Muscle layer of duodenum (tissue), 2 donors: Measurements from ENCODE around the gene TMEM218.
"Not testable (repeated sequence)": the region's sequence is repeated elsewhere in the genome, so short reads cannot be mapped to it uniquely, and the experiment has no call there.

Experiments used
- H3K27ac ChIP-seq: one replicate; pipeline ENCODE4 v1.7.0; 2013; ENCODE audit warnings: mild to moderate bottlenecking, low read length
- H3K27me3 ChIP-seq: one replicate; pipeline ENCODE4 v1.7.0; 2013; ENCODE audit warnings: low read depth, mild to moderate bottlenecking, control low read depth, low read length
- H3K36me3 ChIP-seq, 2 donors: one replicate each; pipeline ENCODE4 v1.7.0; 2013; ENCODE audit warnings: low read length in 2 of 2, control low read depth in 1 of 2, mild to moderate bottlenecking in 1 of 2; ENCODE audit not compliant: insufficient read depth in 2 of 2, control insufficient read depth in 1 of 2
- H3K4me1 ChIP-seq, 2 donors: one replicate each; pipeline ENCODE4 v1.7.0; 2013; ENCODE audit warnings: low read length in 2 of 2, mild to moderate bottlenecking in 2 of 2, control low read depth in 1 of 2, moderate library complexity in 1 of 2; ENCODE audit not compliant: insufficient read depth in 2 of 2, control insufficient read depth in 1 of 2
- H3K4me3 ChIP-seq, 2 donors: one replicate each; pipeline ENCODE4 v1.7.0; 2013; ENCODE audit warnings: low read length in 2 of 2, low read depth in 1 of 2, mild to moderate bottlenecking in 1 of 2
- H3K9me3 ChIP-seq, 2 donors: one replicate each; pipeline ENCODE4 v1.7.0; 2013; ENCODE audit warnings: low read length in 2 of 2, control low read depth in 1 of 2, mild to moderate bottlenecking in 1 of 2; ENCODE audit not compliant: control insufficient read depth in 1 of 2
- donor health status: healthy.

The TMEM218 gene

DNA sequence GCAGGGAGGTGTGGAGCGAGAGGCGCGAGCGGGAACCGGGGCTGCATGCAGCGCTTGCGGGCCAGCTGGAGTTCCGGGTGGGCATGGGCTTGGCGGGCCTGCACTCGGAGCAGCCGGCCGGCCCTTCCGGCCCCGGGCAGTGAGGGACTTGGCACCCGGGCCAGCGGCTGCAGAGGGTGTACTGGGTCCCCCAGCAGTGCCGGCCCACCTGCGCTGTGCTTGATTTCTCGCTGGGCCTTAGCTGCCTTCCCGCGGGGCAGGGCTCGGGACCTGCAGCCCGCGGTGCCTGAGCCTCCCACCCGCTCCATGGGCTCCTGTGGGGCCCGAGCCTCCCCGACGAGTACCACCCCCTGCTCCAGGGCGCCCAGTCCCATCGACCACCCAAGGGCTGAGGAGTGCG is 21.9 kb downstream of the TMEM218 start:
- H3K4me3 ChIP-seq, result not testable (repeated sequence)

DNA sequence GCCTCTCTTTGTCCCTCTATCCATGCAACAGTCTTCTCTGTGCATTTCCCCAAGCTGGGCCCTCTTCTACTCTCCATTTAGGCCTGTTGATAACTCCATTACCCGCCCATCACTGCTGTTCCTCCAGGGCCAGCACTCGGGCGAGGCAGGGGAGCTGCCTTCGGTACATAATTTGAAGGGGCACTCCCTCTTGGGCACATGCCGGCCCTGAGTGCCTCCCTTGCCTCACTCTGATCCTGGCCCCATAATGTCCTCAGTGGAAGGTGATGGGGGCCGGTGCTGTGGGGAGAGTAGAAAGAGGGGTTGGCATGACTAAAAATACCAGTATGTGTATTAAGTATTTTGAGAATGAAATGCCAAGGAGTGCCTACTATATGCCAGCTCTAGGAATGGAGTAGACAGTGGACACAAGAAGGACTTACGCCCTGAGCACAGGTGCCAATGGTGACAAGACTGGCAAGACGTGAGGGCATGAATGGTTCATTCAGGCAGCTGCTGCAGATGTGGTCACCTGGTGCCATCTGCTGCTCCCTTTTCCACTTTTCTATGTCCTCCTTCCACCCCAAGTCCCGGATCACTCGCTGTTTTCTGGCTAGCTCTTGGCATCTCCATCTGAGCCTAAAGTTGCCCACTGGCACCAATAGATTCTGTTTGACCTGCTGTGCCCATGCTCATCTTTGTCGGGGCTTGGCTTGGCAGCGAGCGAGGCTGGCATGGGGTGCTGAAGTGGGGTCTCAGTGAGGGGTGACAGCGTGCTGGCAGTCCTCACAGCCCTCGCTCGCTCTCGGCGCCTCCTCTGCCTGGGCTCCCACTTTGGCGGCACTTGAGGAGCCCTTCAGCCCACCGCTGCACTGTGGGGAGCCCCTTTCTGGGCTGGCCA is 22.6 kb downstream of the TMEM218 start:
- peaks cover 0 to 4% of the 10 kb centered on the region in 2 donors for H3K4me1 ChIP-seq
- no peak overlapping the region for H3K27ac ChIP-seq
- H3K9me3 ChIP-seq, result no peaks in the 10 kb centered on the region
- no peaks in the 10 kb centered on the region for H3K36me3 ChIP-seq
- no peak overlapping the region for H3K4me3 ChIP-seq
- no peaks in the 10 kb centered on the region for H3K27me3 ChIP-seq

More for the DNA sequence above, 21.9 kb downstream of the TMEM218 start:
- not testable (repeated sequence) for H3K27me3 ChIP-seq, H3K9me3 ChIP-seq, H3K27ac ChIP-seq, H3K36me3 ChIP-seq, H3K4me1 ChIP-seq

DNA sequence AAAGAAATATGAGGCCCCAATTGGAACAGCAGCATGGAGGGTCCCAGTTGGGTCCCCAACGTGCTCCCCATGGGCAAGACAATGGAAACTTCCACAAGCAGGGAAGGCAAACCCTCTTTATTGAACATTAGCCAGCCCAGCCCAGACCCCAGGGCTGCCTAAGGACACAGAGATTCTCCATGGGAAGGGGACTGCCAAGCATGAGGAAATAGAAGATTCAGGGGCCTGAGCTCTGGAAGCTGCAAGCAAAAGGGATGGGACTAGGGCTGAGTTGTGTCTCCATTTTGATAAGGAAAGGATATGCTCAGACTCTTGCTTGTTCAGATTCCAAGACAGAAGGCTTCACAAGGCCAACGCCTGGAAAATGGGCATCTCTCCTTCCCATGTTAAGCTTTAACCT is 23.3 kb downstream of the TMEM218 start:
- H3K9me3 ChIP-seq, result no peaks in the 10 kb centered on the region

DNA sequence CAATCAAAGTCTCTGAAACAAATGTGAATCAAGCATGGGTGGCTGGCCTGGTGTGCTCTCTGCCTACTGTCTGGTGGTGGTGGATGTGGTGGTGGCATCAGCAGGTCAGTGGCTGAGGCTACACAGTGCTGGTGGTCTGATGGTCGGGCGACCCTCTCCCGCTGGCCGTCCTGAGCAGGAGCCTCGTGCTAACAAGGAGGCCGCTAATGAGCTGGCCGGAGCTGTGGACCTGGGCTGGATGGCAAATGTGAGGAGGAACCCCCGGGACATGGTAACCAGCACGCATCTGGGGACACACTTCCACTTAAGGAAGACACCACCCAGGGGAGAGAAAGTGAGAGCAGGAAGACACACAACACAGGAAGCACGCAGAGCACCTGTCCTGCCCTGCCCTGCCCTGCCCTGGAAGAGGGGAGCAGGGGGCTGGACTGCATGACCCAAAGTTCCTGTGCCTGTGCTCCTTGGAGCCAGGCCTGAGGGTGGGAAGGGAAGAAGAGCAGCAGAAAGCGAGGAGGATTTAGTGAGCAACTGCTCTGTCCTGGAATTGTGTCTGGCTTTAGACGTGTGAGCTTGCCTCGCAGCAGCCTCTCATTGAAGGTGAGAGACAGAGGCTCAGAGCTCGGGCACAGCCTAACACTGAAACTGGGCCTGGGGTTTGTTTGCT is 24.7 kb downstream of the TMEM218 start:
- Histone ChIP-seq H3K9me3 (no peaks in the 10 kb centered on the region), H3K27me3 (no peaks in the 10 kb centered on the region), H3K27ac (no peak overlapping the region), H3K4me1 (peaks cover 0 to 4% of the 10 kb centered on the region in 2 donors), H3K4me3 (no peak overlapping the region), H3K36me3 (no peaks in the 10 kb centered on the region)

More for the DNA sequence above, 23.3 kb downstream of the TMEM218 start:
- no peaks in the 10 kb centered on the region for H3K27me3 ChIP-seq
- H3K27ac ChIP-seq, result no peak overlapping the region
- peaks cover 0 to 4% of the 10 kb centered on the region in 2 donors for H3K4me1 ChIP-seq
- H3K36me3 ChIP-seq, result no peaks in the 10 kb centered on the region
- H3K4me3 ChIP-seq, result no peak overlapping the region

DNA sequence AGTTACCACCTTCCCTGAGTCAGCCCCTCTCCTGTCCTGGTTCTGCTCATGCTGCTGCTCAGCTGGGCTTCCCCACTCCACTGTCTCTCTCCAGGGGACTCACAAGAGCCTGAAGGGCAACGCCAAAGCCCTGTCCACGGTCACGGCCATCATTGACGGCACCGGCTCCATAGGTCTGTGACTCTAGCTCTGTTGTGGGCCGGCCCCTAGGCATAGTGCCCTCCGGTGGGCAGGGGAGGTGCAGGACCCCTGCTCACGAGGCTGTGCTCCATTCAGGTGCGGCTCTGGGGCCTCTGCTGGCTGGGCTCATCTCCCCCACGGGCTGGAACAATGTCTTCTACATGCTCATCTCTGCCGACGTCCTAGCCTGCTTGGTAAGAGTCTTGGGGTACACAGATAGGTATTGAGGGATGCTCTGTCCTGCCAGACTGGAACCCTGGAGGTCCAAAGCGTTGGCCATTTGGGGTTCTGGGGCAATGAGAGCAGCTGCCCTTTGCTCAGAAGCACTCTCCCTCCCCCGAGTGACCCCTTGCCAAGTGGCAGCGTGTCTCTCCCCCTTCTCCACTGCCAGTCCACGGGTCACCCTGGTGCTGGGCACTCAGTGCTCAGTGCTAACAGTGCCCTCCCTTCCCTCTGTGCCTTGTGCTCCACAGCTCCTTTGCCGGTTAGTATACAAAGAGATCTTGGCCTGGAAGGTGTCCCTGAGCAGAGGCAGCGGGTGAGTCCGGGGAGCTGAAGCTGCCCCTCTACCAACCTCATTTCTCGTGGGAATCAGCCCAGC is 25.9 kb downstream of the TMEM218 start:
- H3K27me3 ChIP-seq, result no peaks in the 10 kb centered on the region
- H3K27ac ChIP-seq, result no peak overlapping the region
- no peaks in the 10 kb centered on the region for H3K36me3 ChIP-seq
- no peaks in the 10 kb centered on the region for H3K9me3 ChIP-seq
- no peaks in the 10 kb centered on the region for H3K4me1 ChIP-seq
- H3K4me3 ChIP-seq, result no peak overlapping the region

DNA sequence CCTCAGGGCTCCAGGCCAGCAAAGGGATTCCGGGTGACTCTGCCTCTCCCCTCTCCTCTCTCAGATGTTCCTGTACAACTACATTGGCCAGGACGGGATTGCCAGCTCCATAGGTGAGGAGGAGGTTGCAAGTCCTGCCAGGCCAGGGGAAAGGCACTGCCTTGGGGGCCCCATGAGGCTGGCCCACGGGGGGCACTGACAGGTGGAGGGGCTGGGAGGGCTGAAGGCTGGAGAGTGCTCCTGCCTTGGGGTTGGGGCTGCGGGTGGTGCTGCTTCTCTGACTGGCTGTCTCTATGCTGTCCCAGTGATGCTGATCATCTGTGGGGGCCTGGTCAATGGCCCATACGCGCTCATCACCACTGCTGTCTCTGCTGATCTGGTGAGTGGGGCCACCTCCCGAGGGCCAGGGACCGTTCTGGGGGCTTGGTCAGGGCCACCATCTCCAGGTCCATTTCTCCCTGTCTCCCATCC is 26.6 kb downstream of the TMEM218 start:
- no peaks in the 10 kb centered on the region for H3K27me3 ChIP-seq
- no peaks in the 10 kb centered on the region for H3K9me3 ChIP-seq
- no peak overlapping the region for H3K27ac ChIP-seq
- H3K36me3 ChIP-seq, result no peaks in the 10 kb centered on the region
- H3K4me1 ChIP-seq, result no peaks in the 10 kb centered on the region
- no peak overlapping the region for H3K4me3 ChIP-seq

DNA sequence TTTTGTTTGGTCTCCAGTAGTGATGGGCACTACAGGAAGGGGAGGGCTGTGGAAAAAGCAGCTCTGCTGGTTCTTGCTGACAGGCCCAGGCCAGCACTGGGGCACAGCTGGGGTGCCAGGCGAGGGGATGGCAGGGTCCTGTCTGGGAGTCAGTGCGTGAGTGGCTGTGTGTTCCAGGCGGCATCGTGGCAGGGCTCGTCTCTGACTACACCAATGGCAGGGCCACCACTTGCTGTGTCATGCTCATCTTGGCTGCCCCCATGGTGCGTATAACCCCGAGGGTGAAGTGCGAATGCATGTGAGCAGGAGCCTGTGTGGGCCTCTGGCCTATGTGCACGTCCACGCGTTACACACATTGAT is 27.4 kb downstream of the TMEM218 start:
- H3K36me3 ChIP-seq, result no peaks in the 10 kb centered on the region
- no peaks in the 10 kb centered on the region for H3K9me3 ChIP-seq
- H3K4me1 ChIP-seq, result no peaks in the 10 kb centered on the region
- H3K27ac ChIP-seq, result no peak overlapping the region
- no peak overlapping the region for H3K4me3 ChIP-seq
- no peaks in the 10 kb centered on the region for H3K27me3 ChIP-seq

DNA sequence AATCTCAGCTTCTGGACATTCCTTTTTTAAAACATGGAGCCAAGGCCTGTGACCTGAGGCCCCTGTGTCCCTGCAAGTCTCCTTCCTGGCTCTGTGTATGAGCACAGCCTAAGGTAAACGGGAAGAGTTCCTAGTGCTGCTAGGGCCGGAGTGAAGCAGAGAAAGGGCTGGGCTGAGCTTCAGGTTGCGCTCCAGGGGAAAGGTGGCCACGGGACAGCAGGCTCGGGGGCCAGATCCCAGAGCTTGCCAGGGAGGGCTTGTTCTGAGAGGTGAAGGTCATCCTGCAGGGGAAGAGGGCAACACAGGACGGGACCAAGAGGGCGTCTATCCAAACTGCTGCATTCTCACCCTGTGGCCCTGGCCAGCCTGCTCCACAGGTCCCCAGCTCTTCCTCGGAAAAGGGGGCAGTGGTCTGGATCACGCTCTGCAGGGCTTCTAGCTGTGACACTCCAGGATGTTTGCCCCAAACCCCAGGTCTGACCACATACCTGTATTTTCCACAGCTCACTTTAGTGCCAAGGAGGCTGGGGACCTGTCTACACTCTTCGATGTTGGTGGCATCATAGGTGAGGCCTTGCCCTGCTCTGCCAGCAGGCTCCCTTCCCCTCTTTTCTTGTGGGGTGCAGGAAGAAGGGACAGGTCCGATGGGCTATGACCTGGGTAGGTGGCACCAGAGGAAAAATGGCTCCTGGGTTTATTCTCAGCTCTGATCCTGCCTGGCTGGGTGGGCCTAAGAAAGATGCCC is 27.9 kb downstream of the TMEM218 start:
- Histone ChIP-seq H3K4me1 (no peaks in the 10 kb centered on the region), H3K27me3 (no peaks in the 10 kb centered on the region), H3K4me3 (no peak overlapping the region), H3K9me3 (no peaks in the 10 kb centered on the region), H3K36me3 (no peaks in the 10 kb centered on the region), H3K27ac (no peak overlapping the region)

DNA sequence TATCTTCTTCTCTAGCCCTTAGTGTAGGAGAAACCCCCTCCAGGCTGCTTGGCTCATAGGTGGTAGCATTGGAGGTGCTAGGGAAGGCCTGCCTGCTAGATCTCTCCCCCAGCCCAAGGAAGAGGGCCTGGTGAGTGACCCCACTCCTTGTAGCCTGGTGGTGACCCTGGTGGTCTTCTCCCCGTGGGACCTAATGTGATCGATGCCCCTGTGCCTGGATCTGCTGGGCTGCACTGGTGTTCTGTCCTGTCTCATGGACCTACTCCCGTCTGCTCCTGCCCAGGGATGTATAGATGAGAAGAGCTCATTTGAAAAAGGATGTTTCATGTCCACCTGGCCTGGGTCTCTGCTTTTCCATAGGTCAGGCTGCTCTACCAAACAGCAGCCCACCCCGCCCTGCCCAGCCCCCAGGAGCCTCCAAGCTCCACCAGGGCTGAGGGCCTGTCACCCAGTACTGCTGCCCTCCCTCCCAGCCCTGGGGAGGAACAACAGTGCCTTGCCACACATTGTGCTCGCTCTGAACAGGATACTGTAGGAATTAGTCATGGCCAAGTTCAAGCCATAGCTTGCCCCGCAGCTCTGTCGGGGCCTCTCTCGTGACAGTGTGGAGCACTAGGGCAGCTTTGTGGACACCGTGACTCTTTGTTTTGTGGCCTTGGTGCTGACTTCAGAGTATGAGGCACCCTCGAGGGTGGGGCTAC is 28.7 kb downstream of the TMEM218 start:
- H3K4me3 ChIP-seq, result no peak overlapping the region
- H3K27ac ChIP-seq, result no peak overlapping the region

DNA sequence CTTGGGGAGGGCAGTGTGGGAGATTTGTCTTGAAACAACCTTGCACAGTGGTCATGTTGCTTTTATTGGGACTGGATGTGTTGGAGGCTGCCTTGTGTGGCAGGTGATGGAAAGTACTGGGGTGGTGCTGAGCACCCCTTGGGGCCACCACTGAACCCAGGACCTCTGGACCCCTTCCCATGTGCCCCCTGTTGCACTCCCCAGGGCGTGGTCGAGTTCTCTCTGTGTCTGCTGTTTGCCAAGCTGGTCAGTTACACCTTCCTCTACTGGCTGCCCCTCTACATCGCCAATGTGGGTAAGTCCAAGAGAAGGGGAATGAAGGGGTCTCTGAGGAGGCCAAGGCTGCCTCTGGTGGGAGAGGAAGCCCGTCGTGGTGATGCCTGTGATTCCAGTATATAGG is 29.4 kb downstream of the TMEM218 start:
- Histone ChIP-seq H3K36me3 (no peaks in the 10 kb centered on the region), H3K9me3 (no peaks in the 10 kb centered on the region), H3K4me1 (no peaks in the 10 kb centered on the region), H3K4me3 (no peak overlapping the region), H3K27ac (no peak overlapping the region), H3K27me3 (no peaks in the 10 kb centered on the region)

More for the DNA sequence above, 28.7 kb downstream of the TMEM218 start:
- Histone ChIP-seq H3K4me1 (no peaks in the 10 kb centered on the region), H3K9me3 (no peaks in the 10 kb centered on the region), H3K27me3 (no peaks in the 10 kb centered on the region), H3K36me3 (no peaks in the 10 kb centered on the region)
